ENCODE results near the gene SND1.

The SND1 gene

GRCh38 chr7:127807829-127808228 is 155.8 kb downstream of the SND1 start:
- no peak for DNase-seq

GRCh38 chr7:127809261-127809702 is 157.3 kb downstream of the SND1 start:
- DNase-seq = no peak

GRCh38 chr7:127810113-127810512 is 158.1 kb downstream of the SND1 start:
- DNase-seq = no peak

GRCh38 chr7:127810696-127811660 is 159.0 kb downstream of the SND1 start:
- no peak for DNase-seq

- DNase-seq = no peak
Observed at GRCh38 chr7:127812540-127812939, 160.5 kb downstream of the SND1 start.

- no peak for DNase-seq
Observed at GRCh38 chr7:127813991-127814541, 162.1 kb downstream of the SND1 start.

- no peak for DNase-seq
Observed at GRCh38 chr7:127815631-127816145, 163.7 kb downstream of the SND1 start.

- no peak for DNase-seq
Observed at GRCh38 chr7:127816354-127817190, 164.6 kb downstream of the SND1 start.

GRCh38 chr7:127817466-127817865 is 165.5 kb downstream of the SND1 start:
- DNase-seq = peak in 1 of 5 experiments; percentile 41

GRCh38 chr7:127818306-127818705 is 166.3 kb downstream of the SND1 start:
- DNase-seq = no peak

GRCh38 chr7:127819975-127820731 is 168.2 kb downstream of the SND1 start:
- DNase-seq = peak in 1 of 5 experiments; percentile 40

- DNase-seq = no peak
Observed at GRCh38 chr7:127820732-127821085, 168.7 kb downstream of the SND1 start.

GRCh38 chr7:127821146-127821545 is 169.2 kb downstream of the SND1 start:
- no peak for DNase-seq

- no peak for DNase-seq
Observed at GRCh38 chr7:127822822-127823508, 171.0 kb downstream of the SND1 start.

- no peak for DNase-seq
Observed at GRCh38 chr7:127824682-127825081, 172.7 kb downstream of the SND1 start.

GRCh38 chr7:127828843-127829500 is 177.0 kb downstream of the SND1 start:
- DNase-seq = no peak

- no peak for DNase-seq
Observed at GRCh38 chr7:127831318-127832219, 179.6 kb downstream of the SND1 start.

GRCh38 chr7:127832592-127832991 is 180.6 kb downstream of the SND1 start:
- no peak for DNase-seq

GRCh38 chr7:127833641-127834040 is 181.6 kb downstream of the SND1 start:
- DNase-seq = no peak

GRCh38 chr7:127835679-127836078 is 183.7 kb downstream of the SND1 start:
- no peak for DNase-seq

Measured in T-helper 2 cell (primary cell).